NT2/D1 (cell line): ENCODE measurements around the gene JARID2.

ENCODE experiments used
- SUZ12 ChIP-seq: IDR thresholded peaks from 2 replicates; pipeline ENCODE4 v1.6.1; 2011; ENCODE audit not compliant: insufficient read length, insufficient read depth; ENCODE audit errors: extremely low read depth
- YY1 ChIP-seq: IDR thresholded peaks from 2 replicates; pipeline ENCODE4 v1.6.1; 2011; ENCODE audit not compliant: insufficient read length, insufficient read depth
- ZNF274 ChIP-seq: IDR thresholded peaks from 2 replicates; pipeline ENCODE4 v1.6.1; 2011; ENCODE audit warnings: mild to moderate bottlenecking, low read depth, low read length

DNA sequence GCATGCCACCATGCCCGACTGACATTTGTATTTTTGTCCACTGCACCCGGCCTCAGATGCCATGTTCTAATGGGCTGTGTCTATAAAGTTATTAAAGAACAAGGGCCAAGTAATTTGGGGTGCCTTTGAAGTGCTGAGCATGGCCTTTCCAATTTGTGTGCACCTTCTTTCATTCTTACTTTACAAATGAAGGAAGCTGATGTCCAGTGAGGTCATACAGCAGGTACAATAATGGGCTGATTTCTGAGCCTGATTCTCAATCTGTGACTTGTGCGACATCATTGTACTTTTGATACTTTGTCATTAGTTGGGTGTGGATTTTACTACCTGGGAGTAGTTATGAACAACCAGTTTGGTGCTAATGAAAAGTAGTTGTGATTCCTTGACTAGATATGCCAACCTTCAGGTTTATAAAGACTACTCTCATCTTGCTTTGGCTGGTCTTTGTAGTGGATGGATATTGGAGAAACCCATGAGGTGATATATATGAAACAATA is 94.3 kb downstream of the JARID2 start:
- TF ChIP-seq YY1 (no peak), SUZ12 (no peak), ZNF274 (no peak)
